TTC549 (cell line): ENCODE results near the gene RPL29.

Source experiments
- FAIRE-seq: peaks from 2 replicates; lab custom pipeline; 2012; peaks lifted over from hg19 to GRCh38; lab: Jason Lieb, UNC

The RPL29 gene

GRCh38 chr3:52025453-52025852 lies 29.8 kb upstream of the RPL29 start:
- no peak for FAIRE-seq

- no peak for FAIRE-seq
Observed at GRCh38 chr3:52024765-52025452, 29.2 kb upstream of the RPL29 start.

GRCh38 chr3:52023860-52024764 lies 28.4 kb upstream of the RPL29 start:
- no peak for FAIRE-seq

- FAIRE-seq: no peak
Observed at GRCh38 chr3:52023101-52023770, 27.5 kb upstream of the RPL29 start.

DNA sequence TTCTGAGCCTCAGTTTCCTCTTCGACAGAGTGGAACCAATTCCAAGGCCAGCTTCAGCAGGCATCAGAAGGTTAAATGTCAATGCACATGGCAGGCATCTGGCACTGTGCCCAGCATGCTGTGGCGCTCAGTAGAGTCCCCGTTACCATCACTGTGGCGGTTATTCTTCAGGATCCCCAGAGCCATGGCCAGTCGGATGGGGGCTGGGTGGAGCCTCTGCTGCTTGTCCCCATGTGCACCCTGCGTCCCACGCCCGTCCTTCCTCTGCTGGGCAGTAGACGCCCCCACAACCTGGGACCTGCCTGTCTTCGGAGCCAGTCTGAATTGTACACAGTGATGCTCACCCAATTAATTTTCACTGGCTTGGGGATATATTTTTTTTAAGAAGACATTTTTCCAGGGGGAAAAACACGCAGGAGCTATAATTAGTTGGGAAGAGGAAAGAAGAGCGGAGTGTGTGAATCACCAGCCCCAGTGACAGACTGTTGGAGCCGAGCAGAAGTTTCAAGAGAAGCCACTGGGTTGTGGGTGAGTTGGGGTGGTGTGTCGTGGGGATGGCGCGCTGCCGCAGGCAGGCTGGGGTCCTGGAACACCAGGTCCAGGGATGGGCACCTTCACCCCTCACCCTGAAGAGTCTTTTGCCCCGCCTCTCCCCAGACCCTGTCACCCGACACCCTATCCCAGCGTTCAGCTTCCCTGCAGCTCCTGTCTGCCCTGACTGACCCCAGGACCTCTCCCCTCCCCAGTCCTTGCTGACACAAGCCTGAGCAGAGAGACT lies 26.8 kb upstream of the RPL29 start:
- FAIRE-seq: no peak

DNA sequence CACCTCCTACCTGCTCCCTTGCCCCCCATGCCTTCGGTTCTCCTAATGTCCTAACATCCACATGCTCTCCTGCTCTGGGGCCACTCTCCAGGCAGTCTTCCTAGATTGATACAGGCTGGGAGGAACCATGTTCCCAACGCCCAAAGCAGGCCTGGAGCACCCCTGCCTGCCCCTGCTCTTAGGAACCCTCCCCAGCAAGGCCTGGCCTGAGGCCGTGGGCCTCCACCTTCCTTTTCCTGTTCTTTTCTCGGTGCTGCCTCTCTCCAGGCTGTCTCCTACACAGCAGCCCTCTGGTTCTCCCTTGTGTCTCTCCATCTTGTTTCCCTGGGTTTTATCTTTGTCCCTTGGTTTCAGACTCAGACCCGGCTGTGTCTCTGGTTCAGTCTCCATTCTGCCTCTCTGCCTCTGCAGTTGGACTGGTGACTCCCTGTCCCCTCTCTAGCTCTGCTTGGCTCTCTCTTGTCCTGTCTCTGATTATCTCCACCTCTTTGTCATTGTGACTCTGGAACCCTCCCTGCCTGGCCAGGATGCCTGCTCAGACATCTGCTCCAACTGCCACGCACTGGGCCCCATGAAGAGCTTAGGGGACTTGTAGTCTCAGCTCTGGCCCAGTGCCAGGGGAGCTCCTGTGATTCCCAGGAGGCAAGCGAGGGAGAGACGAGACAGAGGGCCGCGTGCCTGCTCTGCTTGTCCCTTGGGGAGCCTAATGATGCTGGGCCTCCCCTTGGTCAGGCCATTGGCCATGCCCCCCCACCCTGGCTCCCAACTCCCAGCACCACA lies 26.0 kb upstream of the RPL29 start:
- no peak for FAIRE-seq

GRCh38 chr3:52020796-52021195 lies 25.1 kb upstream of the RPL29 start:
- no peak for FAIRE-seq

DNA sequence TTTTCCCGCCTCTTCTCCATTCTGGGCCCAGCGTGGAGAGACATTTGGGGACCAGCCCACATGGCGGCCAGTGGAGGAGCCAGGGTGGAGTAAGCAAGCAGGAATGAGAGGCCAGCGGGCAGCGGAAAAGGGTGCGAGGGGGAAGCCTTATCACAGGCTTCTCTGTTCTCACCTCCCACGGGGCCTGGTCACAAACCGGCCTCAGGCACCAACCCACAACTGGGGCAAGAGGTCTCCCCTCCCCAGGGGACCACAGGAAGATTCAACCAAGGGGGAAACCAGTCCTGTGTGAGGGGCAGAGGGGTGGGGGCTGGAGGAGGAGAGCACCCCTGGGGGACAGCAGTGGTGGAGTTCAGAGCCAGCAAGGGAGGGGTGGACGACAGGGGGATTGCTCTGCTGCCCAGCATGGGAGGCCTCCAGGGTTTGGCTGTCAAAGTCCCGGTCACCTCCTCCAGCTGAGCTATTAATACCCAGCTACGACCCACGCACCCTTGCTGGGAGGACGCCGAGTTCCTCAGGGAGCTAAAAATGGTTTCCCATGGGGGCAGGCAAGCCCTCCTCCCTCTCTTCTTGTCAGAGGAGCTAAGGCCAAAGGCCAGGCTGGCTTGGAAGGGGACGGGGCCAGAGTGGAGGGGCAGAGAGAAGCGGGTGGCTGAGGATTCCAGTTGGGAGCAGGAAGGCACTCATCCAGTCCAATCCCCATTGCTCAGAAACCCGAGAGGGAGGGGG lies 23.8 kb upstream of the RPL29 start:
- no peak for FAIRE-seq

DNA sequence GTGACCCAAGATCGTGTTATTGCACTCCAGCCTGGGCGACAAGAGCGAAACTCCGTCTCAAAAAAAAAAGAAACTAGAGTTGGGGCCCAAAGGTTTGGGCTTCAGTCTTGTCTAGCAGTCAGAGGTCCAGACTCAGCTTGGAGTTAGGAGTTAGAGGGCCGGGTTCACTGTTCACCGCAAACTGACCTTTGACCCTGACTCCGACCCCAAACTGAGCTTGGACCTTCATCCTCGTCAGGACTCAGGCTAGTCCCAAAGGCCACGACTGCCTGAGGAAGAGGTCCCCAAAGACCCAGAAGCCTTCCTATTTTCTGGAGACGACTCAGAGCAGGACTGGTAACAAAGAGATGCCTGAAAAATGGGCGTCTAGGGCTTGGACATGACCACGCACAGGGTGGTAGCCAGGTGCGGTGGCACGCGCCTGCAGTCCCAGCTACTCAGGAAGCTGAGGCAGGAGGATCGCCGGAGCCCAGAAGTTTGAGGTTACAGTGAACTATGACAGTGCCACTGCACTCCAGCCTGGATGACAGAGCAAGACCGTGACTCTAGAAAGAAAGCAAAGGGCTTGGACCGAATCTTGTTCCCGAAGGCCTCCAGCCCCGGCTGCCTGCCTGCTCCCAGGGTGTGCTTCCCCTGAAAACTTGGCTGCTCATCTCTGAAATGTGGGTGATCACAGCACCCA lies 22.8 kb upstream of the RPL29 start:
- no peak for FAIRE-seq

- FAIRE-seq: no peak
Observed at GRCh38 chr3:52017586-52017985, 21.9 kb upstream of the RPL29 start.

DNA sequence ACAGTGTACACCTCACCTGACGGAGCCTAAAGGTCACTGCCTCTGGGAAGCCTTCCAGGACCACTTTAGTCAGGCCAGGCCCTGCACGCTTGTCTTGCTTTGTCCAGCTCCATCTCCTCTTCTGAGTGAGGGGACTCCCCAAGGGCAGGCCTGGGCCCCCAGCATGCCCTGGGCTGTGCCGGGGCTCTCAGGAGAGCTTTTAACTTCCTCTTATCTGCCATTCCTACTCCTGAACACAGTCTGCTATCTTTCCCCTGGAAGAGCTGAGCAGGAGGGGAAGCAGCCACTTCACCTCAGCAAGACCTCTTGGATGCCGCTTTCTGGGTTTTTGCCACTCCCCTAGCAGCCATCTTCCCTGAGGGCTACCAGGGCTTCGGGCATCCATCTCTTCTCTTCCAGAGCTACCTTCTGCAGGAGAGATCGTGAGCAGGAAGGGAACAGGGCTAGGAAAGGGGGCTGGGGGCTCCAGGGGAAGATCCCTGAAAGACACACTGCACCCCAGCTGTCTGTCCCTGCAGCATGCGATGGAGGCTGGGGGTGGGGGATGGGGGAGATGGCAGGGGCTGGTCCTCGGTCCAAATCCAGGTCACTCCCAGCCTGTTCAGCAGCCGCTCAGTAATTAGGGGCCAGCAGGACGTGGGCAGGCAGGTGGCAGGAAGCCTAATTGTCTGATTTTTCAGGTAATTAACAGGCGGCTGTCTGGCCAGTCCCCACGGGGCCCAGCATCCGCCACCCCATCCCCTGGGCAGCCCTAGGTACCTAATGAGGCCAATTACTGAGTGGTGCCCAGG lies 19.9 kb upstream of the RPL29 start:
- no peak for FAIRE-seq

GRCh38 chr3:52014613-52015012 lies 18.9 kb upstream of the RPL29 start:
- FAIRE-seq: no peak

- FAIRE-seq: no peak
Observed at GRCh38 chr3:52013802-52014598, 18.3 kb upstream of the RPL29 start.

DNA sequence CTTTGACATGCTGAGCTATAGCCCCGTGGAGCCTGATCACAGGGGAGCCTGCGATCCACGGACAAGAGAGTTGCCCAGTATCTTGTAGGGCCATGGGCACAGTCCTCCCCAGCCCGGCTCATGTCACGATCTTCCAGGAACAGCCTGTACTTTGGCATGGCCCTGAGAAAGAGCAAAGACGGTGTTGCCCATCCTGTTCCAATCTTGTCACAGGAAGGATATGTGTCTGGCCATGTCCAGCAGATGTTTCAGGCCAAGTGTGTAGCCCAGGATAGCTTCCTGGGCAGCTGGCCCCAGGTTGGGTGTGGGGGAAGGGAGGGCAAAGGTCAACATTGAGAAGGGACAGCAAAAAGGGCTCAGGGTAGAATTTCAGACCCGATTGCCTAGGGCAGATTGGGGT lies 17.0 kb upstream of the RPL29 start:
- FAIRE-seq: no peak

GRCh38 chr3:52010431-52010830 lies 14.7 kb upstream of the RPL29 start:
- FAIRE-seq: no peak

- FAIRE-seq: no peak
Observed at GRCh38 chr3:52007291-52007690, 11.6 kb upstream of the RPL29 start.

DNA sequence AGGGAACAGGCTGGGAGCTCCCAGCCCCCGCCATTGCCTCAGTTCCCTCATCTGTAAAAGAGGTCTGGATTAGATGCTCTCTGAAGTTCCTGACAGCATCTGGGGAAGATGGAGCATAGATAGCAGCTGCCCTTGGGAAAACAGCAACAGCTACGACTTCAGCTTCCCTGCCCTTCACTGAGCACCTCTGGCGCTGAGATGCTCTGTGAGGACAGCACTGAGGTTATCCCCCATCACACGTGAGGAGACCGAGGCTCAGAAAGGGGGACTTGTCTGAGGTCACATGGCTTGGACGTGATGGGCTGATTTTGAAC lies 11.1 kb upstream of the RPL29 start:
- FAIRE-seq: no peak

DNA sequence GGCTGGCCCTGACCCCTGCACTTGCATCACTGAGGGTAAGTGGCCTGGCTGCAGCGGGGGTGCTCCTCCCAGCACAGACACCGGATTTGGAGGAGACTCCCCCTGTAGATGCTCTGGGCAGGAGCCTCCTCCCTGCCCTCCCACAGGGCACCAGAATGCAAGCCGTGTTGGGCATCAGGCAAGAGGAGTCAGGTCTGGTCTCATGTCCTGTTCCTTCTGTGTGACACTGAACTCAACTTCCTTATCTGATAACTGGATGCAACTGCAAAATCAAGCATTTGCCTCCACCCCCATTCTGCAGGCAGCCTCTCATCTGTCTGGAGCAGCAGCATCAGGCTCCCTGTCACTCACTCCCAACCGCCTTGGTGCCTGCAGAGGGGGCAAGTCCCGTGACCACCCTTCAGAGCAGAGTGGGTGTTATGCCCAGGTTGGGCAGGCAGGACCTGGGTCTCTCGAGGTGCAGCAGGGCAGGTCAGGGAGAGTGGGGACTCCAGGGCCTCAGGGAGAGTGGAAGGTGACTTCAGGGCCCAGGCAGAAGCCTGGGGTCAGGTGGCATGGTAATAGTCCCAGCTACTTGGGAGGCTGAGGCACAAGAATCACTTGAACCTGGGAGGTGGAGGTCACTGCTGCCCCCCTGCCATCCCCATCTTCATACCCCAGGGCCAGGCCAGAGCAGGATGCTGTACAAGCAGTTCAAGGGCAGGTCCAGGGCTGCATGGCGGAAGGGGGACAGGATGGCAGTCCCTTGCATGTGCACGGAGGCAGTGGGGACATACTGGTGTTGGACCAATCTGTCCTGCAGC lies 10.5 kb upstream of the RPL29 start:
- FAIRE-seq: no peak
